Stimulated activated CD4-positive, alpha-beta T cell treated with anti-CD3 and anti-CD28 coated beads, Interleukin-1b, Interleukin-23, amount 100 ng/mL, for 4 hours (primary cell): ENCODE results near the gene RYR2.

Experiments
- DNase-seq, 2 donors: peaks; one replicate each; pipeline ENCODE4 v3.0.0-alpha.2; 2020; ENCODE audit warnings: low read depth in 2 of 2

Gene RYR2

GRCh38 chr1:237041795-237042525 is at the start of gene RYR2:
RYR2 (plus strand) TSS chr1:237042184; CDS start chr1:237042522, 338 bp downstream.
- DNase-seq: no peak

GRCh38 chr1:236992449-236992848 is 49.5 kb upstream of the RYR2 start:
- DNase-seq: no peak

DNA sequence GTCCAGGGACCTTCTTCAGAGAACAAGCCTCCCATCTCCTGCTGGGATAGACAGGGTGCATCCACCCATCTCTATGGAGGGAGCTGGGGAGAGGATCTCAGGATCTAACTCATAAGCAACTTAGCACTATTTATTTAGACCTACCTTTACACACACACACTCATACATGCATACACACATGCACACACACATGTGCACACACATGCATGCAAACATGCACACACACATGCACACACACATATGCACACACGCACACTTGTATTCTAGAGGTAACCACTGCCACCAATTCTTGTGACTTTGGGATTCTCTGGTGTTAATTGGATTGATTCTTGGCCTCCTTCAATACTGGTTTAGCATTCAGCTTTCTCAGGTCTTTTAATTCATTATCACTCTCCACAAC is 47.5 kb upstream of the RYR2 start:
- DNase-seq: no peak

DNA sequence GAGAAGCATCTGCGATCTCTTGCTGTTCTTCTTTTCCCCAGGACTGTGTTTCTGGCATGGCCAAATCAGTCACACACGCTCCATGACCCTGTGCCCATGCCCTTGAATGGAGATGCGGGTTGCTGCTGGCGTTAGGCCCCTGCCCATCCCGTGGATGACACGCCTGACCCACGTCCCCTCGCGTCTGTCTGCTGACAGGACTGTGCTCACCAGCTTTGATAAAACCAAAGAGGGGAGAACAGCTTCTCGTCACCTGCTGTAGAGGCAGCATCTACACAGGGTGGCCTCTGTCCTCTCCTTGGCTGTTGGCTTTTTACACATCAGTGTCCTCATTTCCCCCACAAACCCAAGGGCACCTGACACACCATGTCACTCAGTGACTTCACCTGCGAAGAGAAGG is 44.6 kb upstream of the RYR2 start:
- no peak for DNase-seq

DNA sequence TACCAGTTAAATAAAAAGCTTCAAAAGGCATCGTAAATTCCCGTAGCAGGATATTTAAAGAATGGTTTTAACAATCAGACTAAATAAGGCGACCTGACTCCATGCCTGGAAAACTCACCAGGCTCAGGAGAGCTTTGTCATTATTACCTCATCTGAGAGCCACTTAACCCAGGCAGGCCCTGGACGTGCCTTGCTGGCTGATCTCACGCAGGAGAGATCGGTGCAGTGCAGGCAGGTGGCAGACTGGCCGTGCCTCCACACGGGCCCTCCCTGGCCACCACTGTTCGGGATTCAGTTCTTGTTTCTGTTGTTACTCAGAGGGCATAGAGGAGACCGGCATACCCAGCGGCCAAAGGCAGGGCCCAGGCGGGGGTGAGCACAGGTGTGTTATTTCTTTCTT is 44.1 kb upstream of the RYR2 start:
- DNase-seq: no peak

- DNase-seq: no peak
Observed at GRCh38 chr1:236998546-236998945, 43.4 kb upstream of the RYR2 start.

DNA sequence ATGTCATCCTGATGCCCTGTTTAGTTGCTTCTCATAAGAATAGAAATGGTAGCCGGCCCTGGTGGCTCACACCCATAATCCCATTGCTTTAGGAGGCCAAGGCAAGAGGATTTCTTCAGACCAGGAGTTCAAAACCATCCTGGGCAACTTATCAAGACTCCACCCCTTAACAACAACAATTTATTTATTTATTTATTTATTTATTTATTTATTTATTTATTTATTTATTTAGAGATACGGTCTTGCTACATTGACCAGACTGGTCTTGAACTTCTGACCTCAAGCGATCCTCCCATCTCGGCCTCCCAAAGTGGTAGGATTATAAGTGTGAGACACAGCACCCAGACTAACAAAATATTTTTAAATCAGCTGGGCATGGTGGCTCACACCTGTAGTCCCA is 41.8 kb upstream of the RYR2 start:
- DNase-seq: no peak

GRCh38 chr1:237003516-237003915 is 38.5 kb upstream of the RYR2 start:
- DNase-seq: no peak

GRCh38 chr1:237004116-237004515 is 37.9 kb upstream of the RYR2 start, which contains the start of gene MT1HL1:
MT1HL1 (minus strand) TSS chr1:237004441; CDS start chr1:237004372, 69 bp downstream.
- DNase-seq: no peak

DNA sequence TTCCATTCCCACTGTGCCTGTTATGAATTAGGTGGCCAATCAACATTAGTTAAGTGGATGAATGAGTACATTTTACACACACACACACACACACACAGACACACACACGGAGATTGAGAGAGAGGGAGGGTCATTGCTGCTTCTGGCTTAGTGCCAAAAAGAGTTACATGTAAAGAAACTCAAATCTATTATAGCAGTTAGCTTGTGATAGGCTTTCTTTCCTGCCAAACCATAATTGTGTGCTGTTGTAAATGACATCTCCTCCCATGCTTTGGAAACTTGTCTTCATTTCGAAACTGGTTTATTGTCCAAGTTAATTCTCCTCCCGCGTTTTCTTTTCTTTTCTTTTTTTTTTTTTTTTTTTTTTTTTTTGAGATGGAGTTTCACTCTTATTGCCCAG is 36.3 kb upstream of the RYR2 start:
- DNase-seq: no peak

DNA sequence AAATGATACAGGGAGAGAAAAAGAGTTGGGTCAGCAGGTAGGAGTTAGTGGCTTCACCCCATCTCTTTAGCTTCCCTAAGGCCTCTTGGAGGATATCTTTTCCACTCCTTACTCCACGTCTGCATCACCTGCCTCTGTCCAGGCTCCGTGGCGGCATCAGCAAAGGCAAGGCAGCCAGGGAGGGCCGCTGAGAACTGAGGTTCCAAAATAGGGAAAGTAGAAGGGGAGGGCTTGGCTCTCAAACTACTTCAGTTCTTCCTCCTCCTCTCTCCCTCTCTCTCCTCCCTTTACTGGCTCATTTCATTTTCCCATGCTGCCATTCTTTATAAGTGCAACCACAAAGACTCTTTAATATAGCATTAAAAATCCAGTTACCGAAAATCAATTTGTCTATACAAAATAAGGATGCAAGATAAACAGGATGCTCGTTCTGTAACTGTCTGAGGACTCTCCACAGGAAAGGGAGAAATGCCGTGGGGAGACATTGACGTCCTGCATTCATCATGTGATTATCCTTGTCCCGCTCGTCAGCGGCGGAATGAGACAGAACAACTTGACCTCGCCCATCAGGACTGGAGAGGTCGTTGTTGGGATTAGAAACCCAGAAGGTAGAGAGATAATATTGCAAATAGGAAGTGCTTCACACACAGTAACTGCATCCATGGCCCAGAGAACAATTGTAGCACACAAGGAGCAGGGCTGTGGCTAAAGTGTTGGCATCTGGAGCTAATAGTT is 34.7 kb upstream of the RYR2 start:
- DNase-seq: no peak

DNA sequence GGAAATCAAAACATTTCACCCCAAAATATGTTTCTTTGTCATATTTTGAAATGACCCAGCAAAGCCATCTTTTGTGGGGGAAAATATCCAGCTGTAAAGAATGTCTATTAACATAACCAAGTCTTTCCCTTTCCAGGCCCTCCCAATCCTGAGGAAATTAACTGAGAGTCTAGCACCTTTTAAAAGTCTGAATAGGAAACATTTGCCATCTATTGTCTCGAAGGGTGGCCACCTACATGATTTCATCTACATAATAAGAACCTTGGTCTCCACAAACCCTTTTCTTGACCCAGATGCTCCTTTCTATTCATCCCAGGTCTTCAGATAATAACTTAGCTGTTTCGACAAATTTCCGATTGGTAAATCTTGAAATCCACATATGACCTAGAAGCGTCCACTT is 32.4 kb upstream of the RYR2 start:
- DNase-seq: no peak

DNA sequence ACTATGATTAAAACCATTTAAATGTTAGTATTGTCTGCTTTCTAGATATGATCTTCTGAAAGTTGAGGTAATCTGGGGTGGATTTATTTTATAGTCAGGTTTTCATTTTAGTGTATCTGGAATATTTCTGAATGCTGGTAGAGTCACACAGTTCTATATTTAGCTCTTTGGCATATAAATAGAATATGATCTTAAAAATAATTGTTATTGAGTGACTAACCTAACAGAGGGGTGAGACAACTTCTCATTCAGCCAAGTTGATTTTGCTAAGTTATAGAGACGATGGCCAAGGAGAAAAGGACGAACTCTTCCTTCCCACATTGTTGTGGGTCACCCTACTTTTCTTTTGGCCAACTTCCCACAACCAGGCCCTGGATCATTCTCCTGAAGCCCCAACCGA is 30.6 kb upstream of the RYR2 start:
- DNase-seq: no peak

GRCh38 chr1:237012361-237012760 is 29.6 kb upstream of the RYR2 start:
- no peak for DNase-seq

DNA sequence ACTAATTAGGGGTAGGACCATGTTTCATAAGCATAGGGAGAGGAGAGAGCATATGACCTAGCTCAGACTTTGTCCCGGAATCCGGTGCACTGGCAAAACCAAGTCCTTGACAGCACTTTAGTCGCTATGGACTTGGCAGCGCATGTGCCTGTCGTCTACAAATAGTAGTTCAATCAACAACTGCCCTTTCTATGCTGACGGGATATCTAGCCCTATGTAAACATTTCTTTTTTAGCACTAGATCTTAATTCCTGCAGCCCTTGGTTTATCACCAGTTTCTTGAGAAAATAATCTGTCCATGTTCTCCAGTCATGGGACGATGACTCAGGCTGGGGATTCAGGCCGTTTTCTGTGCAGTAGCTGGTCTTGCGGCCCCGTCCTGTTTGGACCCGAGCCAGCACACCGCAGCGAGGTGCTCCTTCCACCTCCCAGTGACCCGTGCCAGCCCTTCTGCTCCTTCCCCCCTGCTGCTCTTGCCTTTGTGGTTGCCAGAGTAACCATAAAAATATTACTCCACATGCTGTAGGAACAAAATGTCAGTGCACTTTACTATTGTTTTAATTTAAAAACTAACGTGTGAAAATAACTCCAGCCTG is 29.1 kb upstream of the RYR2 start:
- DNase-seq: no peak

DNA sequence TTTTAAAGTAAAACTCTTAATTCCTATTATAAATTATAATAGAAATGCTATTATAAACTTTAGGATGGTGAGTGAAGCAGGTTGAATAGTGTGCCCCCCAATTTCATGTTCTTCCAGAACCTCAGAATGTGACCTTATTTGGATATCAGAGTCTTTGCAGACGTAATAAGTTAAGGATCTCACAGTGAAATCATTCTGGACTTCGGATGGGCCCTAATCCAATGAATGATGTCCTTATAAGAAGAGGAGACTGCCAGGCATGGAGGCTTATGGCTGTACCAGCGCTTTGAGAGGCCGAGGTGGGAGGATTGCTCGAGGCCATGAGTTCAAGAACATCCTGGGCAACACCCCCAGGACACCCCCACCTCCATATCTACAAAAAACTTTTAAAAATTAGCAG is 28.4 kb upstream of the RYR2 start:
- DNase-seq: no peak

GRCh38 chr1:237016626-237017025 is 25.4 kb upstream of the RYR2 start:
- no peak for DNase-seq

DNA sequence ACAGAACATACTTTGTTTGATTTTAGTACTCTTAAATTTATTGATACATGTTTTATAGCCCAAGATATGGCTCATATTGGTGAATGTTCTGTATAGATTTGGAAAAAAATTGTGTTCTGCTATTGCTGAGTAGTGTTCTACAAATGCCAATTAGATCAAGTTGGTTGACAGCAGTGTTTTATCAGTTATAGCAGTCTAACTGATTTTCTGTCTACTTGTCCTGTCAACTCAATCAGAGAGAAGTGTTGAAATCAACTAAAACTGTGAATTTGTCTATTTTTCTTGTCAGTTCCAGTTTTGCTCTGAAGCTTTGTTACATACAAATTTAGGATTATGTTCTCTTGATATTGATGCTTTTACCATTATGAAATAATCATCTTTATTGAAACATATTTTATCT is 23.1 kb upstream of the RYR2 start:
- no peak for DNase-seq

DNA sequence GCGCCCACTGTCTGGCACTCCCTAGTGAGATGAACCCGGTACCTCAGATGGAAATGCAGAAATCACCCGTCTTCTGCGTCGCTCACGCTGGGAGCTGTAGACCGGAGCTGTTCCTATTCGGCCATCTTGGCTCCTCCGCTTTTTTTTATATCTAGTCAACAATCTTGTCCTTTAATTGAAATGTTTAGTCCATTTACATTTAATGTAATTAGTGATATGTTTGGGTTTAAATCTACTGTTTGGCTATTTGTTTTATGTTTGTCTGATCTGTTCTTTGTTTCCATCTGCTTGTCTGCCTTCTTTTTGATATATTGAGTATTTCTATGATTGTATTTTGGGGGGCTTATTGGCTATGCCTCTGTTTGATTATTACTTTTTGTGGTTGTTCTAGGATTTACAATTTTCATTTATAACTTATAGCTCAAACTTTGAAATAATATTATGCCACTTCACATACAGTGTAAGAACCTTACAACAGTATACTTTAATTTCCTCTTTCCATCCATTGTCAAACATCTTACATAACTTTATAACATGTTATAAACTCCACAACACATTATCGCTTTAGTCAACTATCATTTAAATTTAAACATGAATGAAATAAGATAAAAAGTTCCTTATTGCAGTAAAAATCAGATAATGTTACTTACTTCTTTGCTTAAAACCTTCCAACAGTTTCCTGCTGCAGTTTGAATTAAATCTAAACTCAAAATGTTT is 16.5 kb upstream of the RYR2 start:
- DNase-seq: no peak

GRCh38 chr1:237029240-237029639 is 12.7 kb upstream of the RYR2 start:
- DNase-seq: no peak

- no peak for DNase-seq
Observed at GRCh38 chr1:237029850-237030535, 12.0 kb upstream of the RYR2 start.

GRCh38 chr1:237031480-237031879 is 10.5 kb upstream of the RYR2 start:
- DNase-seq: no peak
